Measurements from ENCODE around the gene C10orf105.

Gene C10orf105

DNA sequence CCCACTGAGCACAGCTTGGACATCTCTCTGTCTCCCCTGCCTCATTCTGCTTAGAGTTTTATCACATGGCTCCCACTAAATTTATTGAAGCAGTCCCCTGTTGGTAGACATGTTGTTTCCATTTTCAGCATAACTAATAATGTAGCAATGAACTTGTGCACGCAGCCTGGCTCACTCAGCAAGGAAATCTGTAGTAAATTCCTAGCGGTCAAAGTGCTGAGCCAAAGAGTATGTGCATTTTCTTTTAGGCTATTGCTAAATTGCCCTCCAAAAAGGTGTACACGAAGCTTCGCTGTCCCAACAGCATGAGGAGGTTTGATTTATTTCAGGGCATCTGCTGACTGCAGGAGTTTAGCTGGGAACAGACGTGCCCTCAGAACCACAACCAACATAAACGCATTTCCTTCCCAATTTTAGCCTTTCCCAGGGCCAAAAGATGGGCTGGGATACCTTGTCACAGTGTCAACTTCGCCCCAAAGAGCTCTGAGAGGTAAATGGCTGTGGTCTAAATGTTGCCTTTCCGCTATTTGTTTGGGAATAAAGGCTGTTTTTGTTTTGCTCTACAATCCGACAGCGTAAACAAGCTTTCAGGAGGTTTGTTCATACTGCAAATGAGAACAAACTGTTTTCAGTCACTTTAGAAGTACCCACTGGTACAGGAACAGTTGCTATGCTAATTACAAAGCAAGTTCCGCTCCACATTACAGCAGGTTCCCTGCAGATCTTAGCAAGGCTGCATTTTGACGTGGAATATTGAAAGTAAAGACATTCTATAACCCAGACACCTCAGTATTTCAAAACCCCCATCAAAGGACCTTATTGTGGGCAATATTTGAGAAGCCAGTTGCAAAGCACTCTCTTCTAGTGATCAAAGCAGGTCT, 37.0 kb upstream of the C10orf105 start:
- Mint-ChIP-seq H3K4me1 (peaks cover 65% of the 10 kb centered on the region), H3K27ac (peak overlapping the region; percentile 15), H3K9me3 (no peaks in the 10 kb centered on the region), H3K4me3 (no peak overlapping the region), H3K36me3 (ENCODE audit: low read depth) (no peaks in the 10 kb centered on the region), H3K27me3 (ENCODE audit: low read depth, poor library complexity) (peaks cover 10% of the 10 kb centered on the region)
- TF ChIP-seq, protein P1, sequence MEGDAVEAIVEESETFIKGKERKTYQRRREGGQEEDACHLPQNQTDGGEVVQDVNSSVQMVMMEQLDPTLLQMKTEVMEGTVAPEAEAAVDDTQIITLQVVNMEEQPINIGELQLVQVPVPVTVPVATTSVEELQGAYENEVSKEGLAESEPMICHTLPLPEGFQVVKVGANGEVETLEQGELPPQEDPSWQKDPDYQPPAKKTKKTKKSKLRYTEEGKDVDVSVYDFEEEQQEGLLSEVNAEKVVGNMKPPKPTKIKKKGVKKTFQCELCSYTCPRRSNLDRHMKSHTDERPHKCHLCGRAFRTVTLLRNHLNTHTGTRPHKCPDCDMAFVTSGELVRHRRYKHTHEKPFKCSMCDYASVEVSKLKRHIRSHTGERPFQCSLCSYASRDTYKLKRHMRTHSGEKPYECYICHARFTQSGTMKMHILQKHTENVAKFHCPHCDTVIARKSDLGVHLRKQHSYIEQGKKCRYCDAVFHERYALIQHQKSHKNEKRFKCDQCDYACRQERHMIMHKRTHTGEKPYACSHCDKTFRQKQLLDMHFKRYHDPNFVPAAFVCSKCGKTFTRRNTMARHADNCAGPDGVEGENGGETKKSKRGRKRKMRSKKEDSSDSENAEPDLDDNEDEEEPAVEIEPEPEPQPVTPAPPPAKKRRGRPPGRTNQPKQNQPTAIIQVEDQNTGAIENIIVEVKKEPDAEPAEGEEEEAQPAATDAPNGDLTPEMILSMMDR (IDR thresholded peaks at IDR 0.05) = no peak
- DNase-seq = no peak

DNA sequence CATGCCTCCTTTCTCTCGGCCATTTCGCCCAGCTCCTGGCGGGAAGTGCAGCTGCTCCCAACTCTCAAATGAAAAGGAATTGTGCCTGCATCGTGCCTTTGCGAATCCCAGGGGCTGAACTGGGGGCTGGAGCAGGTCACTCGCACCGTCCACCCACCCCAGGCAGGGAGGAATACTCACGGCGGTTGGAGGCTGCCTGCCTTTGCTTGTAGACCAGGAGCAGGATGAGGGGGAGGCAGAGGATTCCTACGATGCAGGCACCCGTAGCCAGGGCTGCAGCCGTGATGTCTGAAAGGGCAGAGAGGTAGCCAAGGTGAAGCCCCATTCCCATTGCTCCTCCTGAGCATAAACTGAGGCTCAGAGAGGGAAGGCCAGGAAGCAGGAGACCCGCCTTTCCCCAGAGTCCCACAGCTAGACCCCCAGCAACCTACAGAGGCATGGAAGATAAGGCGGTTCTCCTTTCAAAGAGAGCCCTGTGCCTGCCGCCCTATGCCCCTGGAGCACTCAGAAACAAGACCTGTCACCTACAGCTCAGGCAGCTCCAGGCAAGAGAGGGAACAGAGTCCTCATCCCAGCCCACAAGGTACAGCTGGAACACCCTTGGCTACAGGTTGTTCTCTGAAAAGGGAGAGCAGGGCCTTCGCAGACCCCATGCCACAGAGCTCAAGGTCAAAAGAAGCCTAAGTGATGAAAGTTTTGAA, 35.8 kb upstream of the C10orf105 start:
- H3K4me3 Mint-ChIP-seq = no peak overlapping the region
- no peaks in the 10 kb centered on the region for H3K36me3 Mint-ChIP-seq (ENCODE audit: low read depth)
- peaks cover 73% of the 10 kb centered on the region for H3K4me1 Mint-ChIP-seq
- H3K9me3 Mint-ChIP-seq = no peaks in the 10 kb centered on the region
- TF ChIP-seq, protein P1 (IDR thresholded peaks at IDR 0.05) = no peak
- no peak overlapping the region for H3K27ac Mint-ChIP-seq
- H3K27me3 Mint-ChIP-seq (ENCODE audit: low read depth, poor library complexity) = peaks cover 7% of the 10 kb centered on the region
- DNase-seq = peak; percentile 41

DNA sequence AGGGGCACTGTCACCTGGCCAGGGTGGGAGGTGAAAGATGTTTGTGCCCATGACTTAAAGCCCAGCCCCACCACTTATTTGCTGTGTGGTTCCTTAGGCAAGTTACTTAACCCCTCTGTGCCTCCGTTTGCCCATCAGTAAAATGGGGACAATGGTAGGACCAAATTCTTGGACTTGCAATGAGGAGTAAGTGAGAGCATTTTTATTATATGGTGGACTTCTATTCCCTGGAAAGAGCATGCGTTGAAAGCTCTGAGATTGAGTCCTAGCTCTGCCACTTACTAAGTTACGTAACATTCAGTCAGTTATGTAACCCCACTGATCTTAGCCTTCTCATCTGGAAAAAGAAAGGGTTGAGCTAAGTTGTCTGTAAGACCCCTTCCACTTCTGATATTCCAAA, 35.0 kb upstream of the C10orf105 start:
- DNase-seq = no peak
- Mint-ChIP-seq H3K4me3 (no peak overlapping the region), H3K36me3 (ENCODE audit: low read depth) (no peaks in the 10 kb centered on the region), H3K27ac (no peak overlapping the region), H3K9me3 (no peaks in the 10 kb centered on the region), H3K4me1 (peaks cover 73% of the 10 kb centered on the region), H3K27me3 (ENCODE audit: low read depth, poor library complexity) (peaks cover 7% of the 10 kb centered on the region)
- TF ChIP-seq, protein P1 (IDR thresholded peaks at IDR 0.05) = no peak

DNA sequence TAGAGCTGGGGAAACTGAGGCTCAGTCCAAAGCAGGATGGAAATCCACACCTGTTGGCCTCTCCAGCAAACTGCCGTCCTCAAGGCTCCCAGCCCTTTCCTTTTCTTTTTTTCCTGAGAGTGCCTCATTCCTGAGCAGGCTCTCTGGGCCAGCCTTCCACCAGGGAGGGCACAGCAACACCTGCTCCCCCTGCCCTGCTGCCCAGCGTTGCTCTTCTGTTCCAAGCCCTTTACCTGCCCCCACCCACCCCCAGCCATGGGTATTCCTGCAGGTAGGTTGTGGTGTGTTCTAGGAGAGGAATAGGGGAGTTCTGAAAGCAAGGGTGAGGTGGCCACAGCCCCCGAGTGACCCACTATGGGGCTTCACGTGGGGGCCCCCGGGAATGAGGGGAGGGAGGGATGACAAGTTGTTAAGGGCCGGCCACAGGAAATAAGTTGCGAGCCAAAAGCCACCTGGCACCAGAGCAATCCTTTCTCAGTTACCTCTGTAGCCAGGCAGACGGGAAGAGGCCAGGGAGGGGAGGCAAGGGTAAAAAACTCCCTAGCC, 34.5 kb upstream of the C10orf105 start:
- H3K27me3 Mint-ChIP-seq (ENCODE audit: low read depth, poor library complexity) = peaks cover 7% of the 10 kb centered on the region
- no peak overlapping the region for H3K4me3 Mint-ChIP-seq
- TF ChIP-seq, protein P1 (IDR thresholded peaks at IDR 0.05) = no peak
- no peaks in the 10 kb centered on the region for H3K36me3 Mint-ChIP-seq (ENCODE audit: low read depth)
- peaks cover 77% of the 10 kb centered on the region for H3K4me1 Mint-ChIP-seq
- no peak for DNase-seq
- H3K27ac Mint-ChIP-seq = no peak overlapping the region
- H3K9me3 Mint-ChIP-seq = no peaks in the 10 kb centered on the region

DNA sequence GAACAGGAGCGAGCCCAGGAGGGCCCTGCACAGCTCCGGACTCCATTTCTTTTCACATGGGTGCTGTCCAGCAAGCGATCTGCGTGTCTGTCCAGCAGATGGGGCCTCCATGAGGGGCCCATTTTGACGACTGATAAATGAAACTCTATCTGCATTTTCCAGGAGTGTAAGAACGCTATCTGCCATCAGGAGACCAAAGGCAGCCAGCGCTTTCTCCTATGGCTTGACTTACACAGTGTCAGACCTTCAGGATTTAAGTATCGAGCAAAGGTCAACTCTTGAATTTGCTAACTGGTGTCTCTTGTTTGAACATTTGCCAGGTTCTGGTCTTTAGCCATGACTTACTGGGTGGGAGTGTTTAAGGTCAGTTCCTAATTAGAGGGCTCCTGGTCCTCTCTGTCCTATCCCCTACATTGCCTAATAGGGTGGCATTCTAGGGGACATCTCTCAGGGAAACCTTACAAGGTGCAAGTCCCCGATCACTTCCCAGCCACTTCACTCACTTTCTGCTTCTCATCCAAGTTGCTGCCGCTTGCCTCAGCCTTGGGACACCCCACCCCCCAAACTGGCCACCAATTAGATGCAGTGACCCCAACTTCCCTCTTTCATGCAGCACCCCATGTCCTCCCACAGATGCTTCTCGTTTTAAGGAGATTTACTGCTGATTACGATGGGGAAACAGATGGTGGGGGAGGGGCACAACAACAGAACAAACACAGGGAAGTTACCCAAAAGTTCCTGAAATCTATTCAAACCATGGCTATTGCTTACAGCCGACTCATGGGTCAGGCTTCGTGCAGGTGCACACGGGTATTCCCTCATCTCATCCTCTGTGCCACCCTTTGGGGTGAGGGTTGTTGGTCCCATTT, 33.7 kb upstream of the C10orf105 start:
- peaks cover 6% of the 10 kb centered on the region for H3K27me3 Mint-ChIP-seq (ENCODE audit: low read depth, poor library complexity)
- peaks cover 84% of the 10 kb centered on the region for H3K4me1 Mint-ChIP-seq
- H3K9me3 Mint-ChIP-seq = no peaks in the 10 kb centered on the region
- TF ChIP-seq, protein P1 (IDR thresholded peaks at IDR 0.05) = no peak
- DNase-seq = no peak
- no peak overlapping the region for H3K27ac Mint-ChIP-seq
- H3K36me3 Mint-ChIP-seq (ENCODE audit: low read depth) = no peaks in the 10 kb centered on the region
- no peak overlapping the region for H3K4me3 Mint-ChIP-seq
